Neural cell (in vitro differentiated cells): ENCODE results near the gene SUPT3H. TPM values are rescaled to one million over a fixed set of nuclear protein-coding genes. Genes with fewer than 3 reads are reported as not detected.

Experiments used
- H2AFZ ChIP-seq: fragments of 200-600, 300-800 bp; sonication (generic), shearing (Covaris generic); 2 replicates; pipeline ENCODE4 v1.6.0; 2014; ENCODE audit warnings: low read depth, mild to moderate bottlenecking, antibody characterized with exemption, low read length, moderate library complexity
- H3F3A ChIP-seq: fragments of 200-600 bp; shearing (Covaris generic); 2 replicates; pipeline ENCODE4 v1.6.1; 2016; ENCODE audit warnings: mild to moderate bottlenecking, moderate library complexity, mixed read lengths, antibody characterized with exemption, low read length; ENCODE audit not compliant: insufficient read depth, poor library complexity, severe bottlenecking
- H3K27ac ChIP-seq: fragments of 200-600, 300-800 bp; sonication (generic), shearing (Covaris generic); 2 replicates; pipeline ENCODE4 v1.5.1; 2014; ENCODE audit warnings: mild to moderate bottlenecking, low read length, moderate library complexity
- H3K27me3 ChIP-seq: fragments of 300-800, 200-600 bp; sonication (generic), shearing (Covaris generic); 2 replicates; pipeline ENCODE4 v1.6.0; 2014; ENCODE audit warnings: mild to moderate bottlenecking, low read depth, low read length, moderate library complexity; ENCODE audit not compliant: insufficient read depth
- H3K36me3 ChIP-seq: fragments of 300-800, 200-600 bp; sonication (generic), shearing (Covaris generic); 2 replicates; pipeline ENCODE4 v1.5.1; 2014; ENCODE audit warnings: mild to moderate bottlenecking, antibody characterized with exemption, low read length, moderate library complexity; ENCODE audit not compliant: insufficient read depth
- H3K4me2 ChIP-seq: fragments of 300-800, 200-600 bp; sonication (generic), shearing (Covaris generic); 2 replicates; pipeline ENCODE4 v1.6.0; 2014; ENCODE audit warnings: mild to moderate bottlenecking, low read length
- H3K4me3 ChIP-seq: fragments of 300-800, 200-600 bp; sonication (generic), shearing (Covaris generic); 2 replicates; pipeline ENCODE4 v1.5.1; 2014; ENCODE audit warnings: mild to moderate bottlenecking, low read length, moderate library complexity
- H3K79me2 ChIP-seq: fragments of 200-600 bp; shearing (Covaris generic); replicated peaks from 2 replicates; pipeline ENCODE4 v1.6.0; 2014; ENCODE audit warnings: mild to moderate bottlenecking, low read length, moderate library complexity; ENCODE audit not compliant: insufficient read depth
- H3K9ac ChIP-seq: fragments of 300-800, 200-600 bp; sonication (generic), shearing (Covaris generic); 2 replicates; pipeline ENCODE4 v1.6.1; 2016; ENCODE audit warnings: mild to moderate bottlenecking, low read length, mixed read lengths
- H3K9me2 ChIP-seq: fragments of 200-600 bp; shearing (Covaris generic); 2 replicates; pipeline ENCODE4 v1.6.1; 2016; ENCODE audit warnings: mild to moderate bottlenecking, low read length, mixed read lengths; ENCODE audit not compliant: insufficient read depth
- H3K9me3 ChIP-seq: fragments of 200-600, 300-800 bp; sonication (generic), shearing (Covaris generic); 2 replicates; pipeline ENCODE4 v1.6.1; 2016; ENCODE audit warnings: mild to moderate bottlenecking, mixed run types, low read length, moderate library complexity, mixed read lengths
- H4K20me1 ChIP-seq: fragments of 200-600 bp; shearing (Covaris generic); 2 replicates; pipeline ENCODE4 v1.6.1; 2016; ENCODE audit warnings: mild to moderate bottlenecking, mixed run types; ENCODE audit not compliant: insufficient read depth
- EP300 ChIP-seq: fragments of 450-650 bp; conservative IDR thresholded peaks from 2 replicates; pipeline ENCODE4 v1.6.1; 2014; ENCODE audit warnings: antibody characterized with exemption, mild to moderate bottlenecking, moderate library complexity; ENCODE audit not compliant: poor library complexity, severe bottlenecking
- EZH2 ChIP-seq: fragments of 200-600, 300-800 bp; shearing (Covaris generic), sonication (generic); IDR thresholded peaks from 2 replicates; pipeline ENCODE4 v1.6.1; 2014; ENCODE audit warnings: antibody characterized with exemption, low read length, borderline replicate concordance, mild to moderate bottlenecking; ENCODE audit not compliant: insufficient read depth, poor library complexity, severe bottlenecking
- MXI1 ChIP-seq: fragments of 450-650 bp; conservative IDR thresholded peaks from 2 replicates; pipeline ENCODE4 v1.6.1; 2014; ENCODE audit warnings: antibody characterized with exemption, mild to moderate bottlenecking; ENCODE audit not compliant: poor library complexity, severe bottlenecking
- POLR2AphosphoS5 ChIP-seq: IDR thresholded peaks from 2 replicates; pipeline ENCODE4 v1.6.1; 2012
- RAD21 ChIP-seq: fragments of 450-650 bp; conservative IDR thresholded peaks from 2 replicates; pipeline ENCODE4 v1.6.1; 2014; ENCODE audit warnings: antibody characterized with exemption, mild to moderate bottlenecking, moderate library complexity
- SMC3 ChIP-seq: fragments of 450-650 bp; conservative IDR thresholded peaks from 2 replicates; pipeline ENCODE4 v1.6.1; 2014; ENCODE audit warnings: antibody characterized with exemption, mild to moderate bottlenecking, moderate library complexity; ENCODE audit not compliant: poor library complexity
- TAF1 ChIP-seq: IDR thresholded peaks from 2 replicates; pipeline ENCODE4 v1.6.1; 2012; ENCODE audit warnings: low read depth
- polyA plus RNA-seq: library from polyadenylated mRNA; depleted of rRNA; stranded (reverse); fragments of >200 nt; gene quantifications from 2 replicates; pipeline ENCODE4 v1.2.3, GENCODE V29; 2014
- TF ChIP-seq, protein P1 (sequence below): fragments of 450-650 bp; IDR thresholded peaks from 2 replicates; pipeline ENCODE4 v1.5.1; 2014; ENCODE audit warnings: antibody characterized with exemption, mild to moderate bottlenecking, moderate library complexity; ENCODE audit not compliant: poor library complexity, severe bottlenecking
- TF ChIP-seq, protein P2 (sequence below): IDR thresholded peaks from 2 replicates; pipeline ENCODE4 v1.6.1; 2012; ENCODE audit warnings: borderline replicate concordance

Gene SUPT3H
- polyA plus RNA-seq, 1 donor from 2014 or later: 6.8 TPM

DNA sequence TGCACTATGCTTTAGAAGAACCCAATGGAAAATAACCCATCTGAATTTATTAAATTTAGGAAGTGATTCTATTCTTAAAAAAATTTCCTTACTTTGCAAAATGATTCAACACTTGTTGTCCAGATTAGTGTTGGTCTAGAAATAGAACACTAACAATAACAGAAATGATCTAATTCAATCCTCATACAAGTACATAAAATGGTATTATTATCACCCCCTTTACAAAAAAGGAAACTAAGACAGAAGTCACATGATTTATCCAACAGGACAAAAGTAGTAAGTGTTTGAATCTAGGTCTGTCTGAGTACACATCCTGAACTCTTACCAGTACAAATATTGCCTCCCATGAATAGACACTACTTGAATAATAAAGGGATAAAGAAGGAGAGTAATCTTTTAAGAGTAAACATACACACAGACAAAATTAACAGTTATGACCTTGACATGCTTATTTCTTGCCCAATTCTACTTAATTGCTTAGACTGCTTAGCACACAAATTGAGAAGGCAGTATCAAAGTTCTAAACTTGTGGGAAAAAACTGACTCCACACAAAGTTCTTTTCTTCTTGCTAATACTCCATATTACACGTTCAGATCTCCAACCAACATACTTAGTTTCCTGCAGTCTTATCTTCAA, 245.0 kb downstream of the SUPT3H start:
- Histone ChIP-seq H3F3A (no peaks in the 10 kb centered on the region), H3K36me3 (no peaks in the 10 kb centered on the region), H3K9me2 (no peaks in the 10 kb centered on the region), H3K27me3 (no peaks in the 10 kb centered on the region), H2AFZ (no peak overlapping the region), H3K27ac (no peak overlapping the region), H3K9me3 (peaks cover 7% of the 10 kb centered on the region), H3K79me2 (no peaks in the 10 kb centered on the region), H3K4me2 (no peak overlapping the region), H3K4me3 (no peak overlapping the region), H3K9ac (no peak overlapping the region), H4K20me1 (no peaks in the 10 kb centered on the region)
- no peak for TF ChIP-seq EP300
- TF ChIP-seq, protein P1, sequence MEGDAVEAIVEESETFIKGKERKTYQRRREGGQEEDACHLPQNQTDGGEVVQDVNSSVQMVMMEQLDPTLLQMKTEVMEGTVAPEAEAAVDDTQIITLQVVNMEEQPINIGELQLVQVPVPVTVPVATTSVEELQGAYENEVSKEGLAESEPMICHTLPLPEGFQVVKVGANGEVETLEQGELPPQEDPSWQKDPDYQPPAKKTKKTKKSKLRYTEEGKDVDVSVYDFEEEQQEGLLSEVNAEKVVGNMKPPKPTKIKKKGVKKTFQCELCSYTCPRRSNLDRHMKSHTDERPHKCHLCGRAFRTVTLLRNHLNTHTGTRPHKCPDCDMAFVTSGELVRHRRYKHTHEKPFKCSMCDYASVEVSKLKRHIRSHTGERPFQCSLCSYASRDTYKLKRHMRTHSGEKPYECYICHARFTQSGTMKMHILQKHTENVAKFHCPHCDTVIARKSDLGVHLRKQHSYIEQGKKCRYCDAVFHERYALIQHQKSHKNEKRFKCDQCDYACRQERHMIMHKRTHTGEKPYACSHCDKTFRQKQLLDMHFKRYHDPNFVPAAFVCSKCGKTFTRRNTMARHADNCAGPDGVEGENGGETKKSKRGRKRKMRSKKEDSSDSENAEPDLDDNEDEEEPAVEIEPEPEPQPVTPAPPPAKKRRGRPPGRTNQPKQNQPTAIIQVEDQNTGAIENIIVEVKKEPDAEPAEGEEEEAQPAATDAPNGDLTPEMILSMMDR: no peak
- TF ChIP-seq RAD21: no peak

DNA sequence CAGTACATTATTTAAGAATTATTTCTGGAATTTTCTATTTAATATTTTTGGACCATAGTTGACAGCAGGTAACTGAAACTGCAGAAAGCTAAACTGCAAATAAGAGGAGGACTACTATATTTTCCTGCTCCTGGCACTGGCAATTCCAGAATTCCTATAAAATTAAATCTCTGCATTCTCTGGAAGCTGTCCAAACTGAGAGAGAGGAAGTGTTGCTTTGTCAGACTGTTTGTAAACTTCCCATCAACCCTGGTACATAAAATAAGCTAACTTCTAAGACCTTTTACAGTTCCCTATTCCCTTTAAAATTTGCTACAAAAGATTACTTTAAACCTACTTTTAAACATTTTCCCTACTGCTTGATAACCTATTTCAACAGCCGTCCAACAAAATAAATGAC, 245.7 kb downstream of the SUPT3H start:
- H4K20me1 ChIP-seq: no peaks in the 10 kb centered on the region
- peaks cover 7% of the 10 kb centered on the region for H3K9me3 ChIP-seq

More for the DNA sequence above, 245.7 kb downstream of the SUPT3H start:
- no peaks in the 10 kb centered on the region for H3K9me2 ChIP-seq
- H3F3A ChIP-seq: no peaks in the 10 kb centered on the region
- TF ChIP-seq RAD21: no peak
- TF ChIP-seq EP300: no peak
- TF ChIP-seq TAF1: no peak
- TF ChIP-seq MXI1: no peak
- TF ChIP-seq SMC3: no peak
- TF ChIP-seq, protein P1: no peak
- TF ChIP-seq, protein P2, sequence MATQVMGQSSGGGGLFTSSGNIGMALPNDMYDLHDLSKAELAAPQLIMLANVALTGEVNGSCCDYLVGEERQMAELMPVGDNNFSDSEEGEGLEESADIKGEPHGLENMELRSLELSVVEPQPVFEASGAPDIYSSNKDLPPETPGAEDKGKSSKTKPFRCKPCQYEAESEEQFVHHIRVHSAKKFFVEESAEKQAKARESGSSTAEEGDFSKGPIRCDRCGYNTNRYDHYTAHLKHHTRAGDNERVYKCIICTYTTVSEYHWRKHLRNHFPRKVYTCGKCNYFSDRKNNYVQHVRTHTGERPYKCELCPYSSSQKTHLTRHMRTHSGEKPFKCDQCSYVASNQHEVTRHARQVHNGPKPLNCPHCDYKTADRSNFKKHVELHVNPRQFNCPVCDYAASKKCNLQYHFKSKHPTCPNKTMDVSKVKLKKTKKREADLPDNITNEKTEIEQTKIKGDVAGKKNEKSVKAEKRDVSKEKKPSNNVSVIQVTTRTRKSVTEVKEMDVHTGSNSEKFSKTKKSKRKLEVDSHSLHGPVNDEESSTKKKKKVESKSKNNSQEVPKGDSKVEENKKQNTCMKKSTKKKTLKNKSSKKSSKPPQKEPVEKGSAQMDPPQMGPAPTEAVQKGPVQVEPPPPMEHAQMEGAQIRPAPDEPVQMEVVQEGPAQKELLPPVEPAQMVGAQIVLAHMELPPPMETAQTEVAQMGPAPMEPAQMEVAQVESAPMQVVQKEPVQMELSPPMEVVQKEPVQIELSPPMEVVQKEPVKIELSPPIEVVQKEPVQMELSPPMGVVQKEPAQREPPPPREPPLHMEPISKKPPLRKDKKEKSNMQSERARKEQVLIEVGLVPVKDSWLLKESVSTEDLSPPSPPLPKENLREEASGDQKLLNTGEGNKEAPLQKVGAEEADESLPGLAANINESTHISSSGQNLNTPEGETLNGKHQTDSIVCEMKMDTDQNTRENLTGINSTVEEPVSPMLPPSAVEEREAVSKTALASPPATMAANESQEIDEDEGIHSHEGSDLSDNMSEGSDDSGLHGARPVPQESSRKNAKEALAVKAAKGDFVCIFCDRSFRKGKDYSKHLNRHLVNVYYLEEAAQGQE: no peak
- TF ChIP-seq EZH2: no peak
- TF ChIP-seq POLR2AphosphoS5: no peak
- H3K4me3 ChIP-seq: no peak overlapping the region
- no peak overlapping the region for H3K4me2 ChIP-seq
- no peaks in the 10 kb centered on the region for H3K79me2 ChIP-seq
- no peak overlapping the region for H3K9ac ChIP-seq
- no peak overlapping the region for H3K27ac ChIP-seq
- no peaks in the 10 kb centered on the region for H3K27me3 ChIP-seq
- H3K36me3 ChIP-seq: no peaks in the 10 kb centered on the region
- no peak overlapping the region for H2AFZ ChIP-seq
